HG02970 (cell line): ENCODE measurements around the gene LRRC39.
"Not testable (repeated sequence)": the region's sequence is repeated elsewhere in the genome, so short reads cannot be mapped to it uniquely, and the experiment has no call there.

Source experiments
- ATAC-seq: cut with Tn5 transposase; IDR thresholded peaks from one replicate; pipeline ENCODE4 v1.9.1; 2021; ENCODE audit warnings: mild to moderate bottlenecking, moderate library complexity, moderate number of reproducible peaks; ENCODE audit not compliant: unreplicated experiment, low FRiP score

LRRC39 gene

DNA sequence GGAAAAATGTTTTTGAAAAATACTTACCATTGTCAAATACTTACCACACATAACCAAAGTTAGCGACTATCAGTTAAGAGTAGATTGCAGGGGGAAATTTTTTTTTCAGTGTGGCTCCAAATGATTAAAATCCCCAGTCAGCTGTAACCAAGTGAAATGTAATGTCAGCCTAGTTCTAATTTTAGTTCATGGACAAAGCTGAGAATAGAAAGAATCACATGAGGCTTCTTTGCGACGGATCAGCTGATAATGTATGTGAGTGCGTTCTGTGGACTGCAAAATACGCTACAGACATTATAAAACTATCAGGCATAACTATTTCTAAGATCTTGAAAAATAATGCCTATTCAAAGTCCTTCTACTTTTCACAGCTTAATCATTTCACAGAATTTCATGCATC is at the start of gene LRRC39:
TSS of gene LRRC39 (minus strand) at position 166 of the 400 bp plus-strand sequence. CDS start 9,740 bp downstream, outside the sequence.
- ATAC-seq, result no peak

- no peak for ATAC-seq
Measured at GRCh38 chr1:100222428-100222827, 44.4 kb upstream of the LRRC39 start.

GRCh38 chr1:100219883-100220282 is 41.8 kb upstream of the LRRC39 start:
- no peak for ATAC-seq

DNA sequence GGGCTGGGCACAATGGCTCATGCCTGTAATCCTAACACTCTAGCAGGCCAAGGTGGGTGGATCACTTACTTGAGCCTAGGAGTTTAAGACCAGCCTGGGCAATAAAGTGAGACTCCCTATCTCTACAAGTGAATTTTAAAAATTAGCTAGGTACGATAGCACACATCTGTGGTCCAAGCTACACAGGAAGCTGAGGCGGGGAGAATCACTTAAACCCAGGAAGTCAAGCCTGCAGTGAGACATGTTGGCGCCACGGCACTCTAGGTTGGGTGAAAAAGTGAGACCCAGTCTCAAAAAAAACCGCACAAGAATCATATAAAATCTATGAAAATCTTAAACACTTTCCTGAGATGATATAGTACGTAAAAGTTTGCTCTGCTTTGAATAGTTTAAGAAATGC is 41.4 kb upstream of the LRRC39 start:
- ATAC-seq, result no peak

GRCh38 chr1:100217834-100218233 is 39.8 kb upstream of the LRRC39 start:
- no peak for ATAC-seq

DNA sequence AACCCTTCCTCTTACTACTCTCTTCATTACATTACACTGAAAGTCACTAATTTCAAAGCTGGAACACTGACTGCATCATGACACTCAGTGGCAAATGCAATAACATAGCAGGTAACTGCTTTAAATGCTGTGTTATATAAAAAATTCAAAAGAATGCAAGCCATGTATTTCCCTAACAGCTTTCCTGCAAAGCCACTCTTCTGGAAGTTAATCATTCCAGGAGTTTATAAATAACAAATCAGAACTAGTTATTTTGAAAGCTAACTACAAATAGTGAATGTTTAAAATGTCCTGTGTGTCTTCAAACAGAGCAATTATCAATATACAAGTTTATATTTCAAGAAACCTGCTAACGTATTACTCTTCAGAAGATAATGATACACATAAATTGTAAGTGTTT is 37.0 kb upstream of the LRRC39 start:
- no peak for ATAC-seq

- ATAC-seq, result no peak
Measured at GRCh38 chr1:100213141-100213540, 35.1 kb upstream of the LRRC39 start.

DNA sequence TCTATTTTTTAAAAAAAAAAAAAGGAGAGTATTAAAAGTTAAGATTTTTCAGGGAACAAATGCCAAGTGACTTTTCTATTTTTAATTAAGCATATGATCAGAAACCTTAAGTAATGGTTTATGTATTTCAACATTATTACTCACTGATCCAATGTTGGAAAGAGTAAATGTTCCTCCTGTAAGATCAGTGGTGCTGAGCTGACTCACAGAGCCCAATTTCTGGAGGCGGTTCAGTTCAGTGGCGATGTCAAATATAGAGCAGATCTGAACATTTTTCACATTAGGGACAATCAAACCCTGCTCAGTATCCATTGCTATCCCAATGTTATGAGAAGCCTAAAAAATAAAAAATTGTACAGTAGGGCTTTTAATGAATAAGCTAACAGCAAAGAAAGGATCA is 28.2 kb upstream of the LRRC39 start:
- no peak for ATAC-seq

GRCh38 chr1:100205593-100205992 is 27.5 kb upstream of the LRRC39 start:
- ATAC-seq, result not testable (repeated sequence)

DNA sequence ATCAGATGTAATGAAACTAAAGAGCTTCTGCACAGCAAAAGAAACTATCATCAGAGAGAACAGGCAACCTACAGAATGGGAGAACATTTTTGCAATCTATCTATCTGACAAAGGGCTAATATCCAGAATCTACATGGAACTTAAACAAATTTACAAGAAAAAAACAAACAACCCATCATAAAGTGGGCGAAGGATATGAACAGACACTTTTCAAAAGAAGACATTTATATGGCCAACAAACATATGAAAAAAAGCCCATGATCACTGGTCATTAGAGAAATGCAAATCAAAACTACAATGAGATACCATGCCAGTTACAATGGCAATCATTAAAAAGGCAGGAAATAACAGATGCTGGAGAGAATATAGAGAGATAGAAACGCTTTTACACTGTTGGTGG is 27.0 kb upstream of the LRRC39 start:
- ATAC-seq, result not testable (repeated sequence)

DNA sequence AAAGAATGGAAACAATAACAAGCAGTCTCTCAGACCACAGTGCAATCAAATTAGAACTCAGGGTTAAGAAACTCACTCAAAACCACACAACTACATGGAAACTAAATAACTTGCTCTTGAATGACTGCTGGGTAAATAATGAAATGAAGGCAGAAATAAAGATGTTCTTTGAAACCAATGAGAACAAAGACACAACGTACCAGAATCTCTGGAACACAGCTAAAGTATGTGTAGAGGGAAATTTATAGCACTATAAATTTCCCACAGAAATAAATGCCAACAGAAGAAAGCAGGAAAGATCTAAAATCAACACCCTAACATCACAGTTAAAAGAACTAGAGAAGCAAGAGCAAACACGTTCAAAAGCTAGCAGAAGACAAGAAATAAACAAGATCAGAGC is 24.6 kb upstream of the LRRC39 start:
- not testable (repeated sequence) for ATAC-seq

DNA sequence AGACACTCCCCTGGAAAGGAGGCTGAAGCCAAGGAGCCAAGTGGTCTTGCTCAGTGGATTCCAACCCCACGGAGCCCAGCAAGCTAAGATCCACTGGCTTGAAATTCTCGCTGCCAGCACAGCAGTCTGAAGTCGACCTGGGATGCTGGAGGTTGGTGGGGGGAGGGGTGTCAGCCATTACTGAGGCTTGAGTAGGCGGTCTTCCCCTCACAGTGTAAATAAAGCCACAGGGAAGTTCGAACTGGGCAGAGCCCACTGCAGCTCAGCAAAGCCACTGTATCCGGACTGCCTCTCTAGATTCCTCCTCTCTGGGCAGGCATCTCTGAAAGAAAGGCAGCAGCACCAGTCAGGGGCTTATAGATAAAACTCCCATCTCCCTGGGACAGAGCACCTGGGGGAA is 22.0 kb upstream of the LRRC39 start:
- not testable (repeated sequence) for ATAC-seq

- no peak for ATAC-seq
Measured at GRCh38 chr1:100198596-100198995, 20.5 kb upstream of the LRRC39 start.

DNA sequence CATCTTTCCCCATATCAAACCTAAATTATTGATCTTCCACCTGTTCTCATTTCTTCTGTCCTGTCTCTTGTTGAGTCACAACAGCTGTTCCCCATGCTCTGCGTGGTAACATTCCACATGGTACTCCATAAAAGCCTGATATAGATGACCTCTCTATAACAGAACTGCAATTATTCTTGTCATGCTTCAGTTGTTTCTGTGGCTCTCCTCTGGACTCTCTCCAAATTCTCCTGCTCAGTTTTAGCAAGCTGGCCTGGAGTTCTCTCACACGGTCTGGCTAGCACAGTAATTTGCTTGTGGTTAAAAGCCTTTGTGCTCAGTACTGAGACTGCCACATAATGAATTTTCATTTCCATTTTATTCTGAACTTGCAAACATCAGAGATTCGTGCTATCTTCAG is 10.6 kb upstream of the LRRC39 start:
- ATAC-seq, result no peak

DNA sequence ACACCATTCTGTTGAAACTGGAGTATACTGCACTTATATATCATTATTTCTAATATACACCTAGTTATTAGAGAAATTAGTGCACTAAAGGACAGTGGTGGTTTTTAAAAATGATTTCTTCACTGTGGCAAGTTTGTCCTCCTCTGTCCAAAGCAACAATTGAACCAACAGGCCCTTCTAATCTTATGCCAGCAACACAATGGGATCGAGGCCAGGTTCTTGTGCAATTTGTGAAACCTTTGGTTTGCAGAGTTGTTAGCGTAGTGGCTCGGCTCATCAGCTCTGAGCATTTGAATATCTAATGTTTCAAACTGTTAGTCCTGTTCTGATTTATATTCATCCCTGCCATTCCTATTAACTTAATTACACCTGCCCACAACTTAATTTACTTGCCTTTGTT is 9.9 kb upstream of the LRRC39 start:
- ATAC-seq, result no peak

GRCh38 chr1:100184536-100184935 is 6.5 kb upstream of the LRRC39 start:
- no peak for ATAC-seq

- ATAC-seq, result no peak
Measured at GRCh38 chr1:100183370-100183769, 5.3 kb upstream of the LRRC39 start.

DNA sequence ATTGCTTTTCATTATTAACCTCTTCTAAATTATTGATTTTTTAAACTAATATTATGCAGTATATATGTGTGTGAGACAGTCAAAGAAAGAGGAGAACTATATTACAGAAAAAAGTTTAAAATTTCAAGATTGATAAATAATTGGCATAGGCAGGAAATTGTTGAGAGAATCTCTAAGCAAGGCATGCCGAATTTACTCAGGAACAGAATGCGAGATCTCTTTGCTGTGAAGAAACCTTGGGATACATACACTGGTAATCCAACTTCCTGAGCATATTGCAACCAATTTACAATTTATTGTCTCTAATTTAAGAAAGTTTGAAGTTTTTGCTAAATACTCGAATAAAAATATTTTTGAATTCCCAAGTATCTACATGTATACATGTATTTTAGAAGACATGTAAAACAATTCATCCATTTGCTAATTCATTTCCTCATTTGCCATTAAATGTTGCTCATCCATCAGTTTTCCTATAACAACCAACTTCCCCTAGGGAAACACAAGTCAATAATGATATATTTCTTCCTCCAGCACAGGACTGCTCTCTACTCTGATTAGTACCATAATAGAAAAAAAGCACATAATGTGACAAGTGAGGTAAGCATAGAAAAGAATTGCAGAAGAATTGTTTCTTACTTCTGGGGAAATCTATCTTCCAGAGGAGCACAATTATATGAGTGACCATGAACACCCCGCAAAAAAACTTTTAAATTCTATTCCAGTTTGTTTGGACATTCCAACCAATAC is 588 bp downstream of the LRRC39 start:
- ATAC-seq, result no peak

- no peak for ATAC-seq
Measured at GRCh38 chr1:100168051-100168450, 10.0 kb downstream of the LRRC39 start.

DNA sequence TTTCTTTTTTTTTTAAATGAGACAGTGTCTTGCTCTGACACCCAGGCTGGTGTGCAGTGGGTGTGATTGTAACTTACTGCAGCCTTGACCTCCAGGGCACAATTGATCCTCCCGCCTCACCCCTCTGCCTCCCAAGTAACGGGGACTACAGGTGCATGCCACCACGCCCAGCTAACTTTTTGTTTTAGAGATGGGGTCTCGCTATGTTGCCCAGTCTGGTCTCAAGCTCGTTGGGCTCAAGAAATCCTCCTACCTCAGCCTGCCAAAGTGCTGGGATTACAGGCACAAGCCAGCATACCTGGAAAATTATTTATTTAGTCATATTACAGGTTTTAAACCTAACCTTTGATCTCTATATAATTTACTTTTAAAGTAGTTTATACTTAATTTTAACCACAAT is 13.4 kb downstream of the LRRC39 start:
- ATAC-seq, result no peak

DNA sequence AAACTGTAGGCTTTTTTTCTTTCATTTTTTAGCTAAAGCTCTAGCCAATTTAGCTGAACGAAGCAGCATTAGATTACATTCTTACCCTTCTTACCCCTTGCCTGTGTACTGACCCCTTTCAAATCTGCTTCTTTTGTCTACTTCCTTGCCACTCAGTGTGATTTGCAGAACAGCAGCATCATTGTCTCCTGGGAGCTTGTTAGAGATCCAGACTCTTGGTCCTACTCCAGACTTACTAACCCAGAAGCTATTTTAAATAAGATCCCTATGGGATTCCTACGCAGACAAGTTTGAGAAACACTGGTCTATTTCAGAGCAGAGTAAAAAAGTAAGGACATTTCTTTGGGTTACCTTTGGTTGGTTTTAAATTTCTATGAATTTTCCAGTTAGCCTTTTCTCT is 13.8 kb downstream of the LRRC39 start:
- no peak for ATAC-seq

DNA sequence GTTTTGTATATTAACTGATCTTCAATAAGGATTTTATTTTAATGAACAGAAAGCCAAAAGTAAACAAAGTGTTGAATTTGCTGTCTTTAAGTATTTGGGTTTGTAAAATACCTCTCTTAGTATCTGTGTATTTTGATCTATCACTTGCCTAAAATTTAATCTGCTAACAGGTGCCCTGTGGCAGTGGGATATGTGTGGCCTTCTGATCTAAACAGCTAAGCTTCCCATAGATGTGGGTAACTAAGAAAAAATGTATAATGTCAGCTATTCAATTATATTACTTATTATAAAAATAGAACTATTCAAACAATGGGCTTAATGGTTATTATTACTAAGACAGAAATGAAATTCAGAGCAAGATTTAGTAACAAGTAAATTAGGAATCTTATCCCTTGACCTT is 15.2 kb downstream of the LRRC39 start:
- no peak for ATAC-seq

GRCh38 chr1:100152271-100152670 is 25.8 kb downstream of the LRRC39 start:
- ATAC-seq, result no peak
